Type B pancreatic cell (in vitro differentiated cells): Measurements from ENCODE around the gene ANKRD33. TPM values are rescaled to one million over a fixed set of nuclear protein-coding genes. Genes with fewer than 3 reads are reported as not detected.

Experiments used
- DNase-seq: peaks from one replicate; pipeline ENCODE4 v3.0.0; 2021; ENCODE audit warnings: mixed read lengths; ENCODE audit not compliant: unreplicated experiment; ENCODE audit errors: extremely low spot score
- H3K27ac Mint-ChIP-seq: 2 replicates; pipeline ENCODE4 v1.8.0; 2021; ENCODE audit warnings: mild to moderate bottlenecking, mixed read lengths
- H3K27me3 Mint-ChIP-seq: 2 replicates; pipeline ENCODE4 v1.8.0; 2021; ENCODE audit warnings: mixed read lengths
- H3K36me3 Mint-ChIP-seq: 2 replicates; pipeline ENCODE4 v1.8.0; 2021; ENCODE audit warnings: mixed read lengths
- H3K4me1 Mint-ChIP-seq: one replicate; pipeline ENCODE4 v1.8.0; 2021; ENCODE audit warnings: mixed read lengths; ENCODE audit not compliant: unreplicated experiment
- H3K4me3 Mint-ChIP-seq: 2 replicates; pipeline ENCODE4 v1.8.0; 2021; ENCODE audit warnings: mild to moderate bottlenecking, mixed read lengths
- H3K9me3 Mint-ChIP-seq: 2 replicates; pipeline ENCODE4 v1.8.0; 2021; ENCODE audit warnings: mixed read lengths
- CTCF ChIP-seq: fragments of 200-600 bp; sonication (generic); conservative IDR thresholded peaks from 2 replicates; pipeline ENCODE4 v1.5.0; 2021; ENCODE audit warnings: antibody characterized with exemption, mild to moderate bottlenecking
- total RNA-seq: library from RNA; stranded (reverse); gene quantifications from 2 replicates; pipeline ENCODE4 v1.2.1, GENCODE V29; 2021; ENCODE audit warnings: low replicate concordance

Gene ANKRD33
- total RNA-seq, 1 donor from 2014 or later = 0.51 TPM

GRCh38 chr12:51915003-51915625 is 27.2 kb downstream of the ANKRD33 start:
- no peak for TF ChIP-seq CTCF
- Mint-ChIP-seq H3K36me3 (no peaks in the 10 kb centered on the region), H3K27me3 (peaks cover 6% of the 10 kb centered on the region), H3K27ac (no peak overlapping the region), H3K4me1 (peaks cover 32% of the 10 kb centered on the region), H3K9me3 (no peaks in the 10 kb centered on the region), H3K4me3 (no peak overlapping the region)
- no peak for DNase-seq

GRCh38 chr12:51915951-51916350 is 28.0 kb downstream of the ANKRD33 start:
- Mint-ChIP-seq H3K9me3 (no peaks in the 10 kb centered on the region), H3K4me1 (peaks cover 32% of the 10 kb centered on the region), H3K36me3 (no peaks in the 10 kb centered on the region), H3K4me3 (no peak overlapping the region), H3K27me3 (peaks cover 2% of the 10 kb centered on the region), H3K27ac (no peak overlapping the region)
- DNase-seq = no peak
- no peak for TF ChIP-seq CTCF

- peaks cover 27% of the 10 kb centered on the region for H3K4me1 Mint-ChIP-seq
- DNase-seq = no peak
- no peaks in the 10 kb centered on the region for H3K9me3 Mint-ChIP-seq
- H3K4me3 Mint-ChIP-seq = no peak overlapping the region
- H3K27ac Mint-ChIP-seq = no peak overlapping the region
- no peaks in the 10 kb centered on the region for H3K36me3 Mint-ChIP-seq
- TF ChIP-seq CTCF = no peak
- H3K27me3 Mint-ChIP-seq = no peaks in the 10 kb centered on the region
These were observed 29.2 kb downstream of the ANKRD33 start for GRCh38 chr12:51917041-51917590.

GRCh38 chr12:51917746-51918453 is 30.0 kb downstream of the ANKRD33 start:
- no peak overlapping the region for H3K4me3 Mint-ChIP-seq
- H3K9me3 Mint-ChIP-seq = no peaks in the 10 kb centered on the region
- TF ChIP-seq CTCF = no peak
- no peak overlapping the region for H3K27ac Mint-ChIP-seq
- H3K4me1 Mint-ChIP-seq = peaks cover 26% of the 10 kb centered on the region
- DNase-seq = no peak
- H3K36me3 Mint-ChIP-seq = no peaks in the 10 kb centered on the region
- H3K27me3 Mint-ChIP-seq = no peaks in the 10 kb centered on the region

- no peak for DNase-seq
- no peaks in the 10 kb centered on the region for H3K27me3 Mint-ChIP-seq
- no peaks in the 10 kb centered on the region for H3K9me3 Mint-ChIP-seq
- no peaks in the 10 kb centered on the region for H3K36me3 Mint-ChIP-seq
- H3K27ac Mint-ChIP-seq = no peak overlapping the region
- H3K4me3 Mint-ChIP-seq = no peak overlapping the region
- TF ChIP-seq CTCF = no peak
- peaks cover 32% of the 10 kb centered on the region for H3K4me1 Mint-ChIP-seq
These were observed 32.1 kb downstream of the ANKRD33 start for GRCh38 chr12:51920046-51920445.
